Liver (tissue), 3 donors: ENCODE measurements around the gene CBR1.

Source experiments
- CTCF ChIP-seq: fragments of 150-350 bp; IDR thresholded peaks from 2 replicates; pipeline ENCODE4 v1.5.1; 2017; ENCODE audit warnings: improper control_type of control experiment, low read depth, low read length; ENCODE audit not compliant: missing input control
- FOXA1 ChIP-seq: IDR thresholded peaks from 2 replicates; pipeline ENCODE4 v1.6.1; 2016; ENCODE audit warnings: antibody characterized with exemption
- MAX ChIP-seq: IDR thresholded peaks from 2 replicates; pipeline ENCODE4 v1.6.1; 2016; ENCODE audit warnings: antibody characterized with exemption
- NR2F2 ChIP-seq: IDR thresholded peaks from 2 replicates; pipeline ENCODE4 v1.6.1; 2016; ENCODE audit warnings: antibody characterized with exemption
- REST ChIP-seq: IDR thresholded peaks from 2 replicates; pipeline ENCODE4 v1.6.1; 2016; ENCODE audit warnings: antibody characterized with exemption, mild to moderate bottlenecking
- SP1 ChIP-seq: IDR thresholded peaks from 2 replicates; pipeline ENCODE4 v1.6.1; 2018; ENCODE audit warnings: antibody characterized with exemption, mild to moderate bottlenecking
- TAF1 ChIP-seq: conservative IDR thresholded peaks from 2 replicates; pipeline ENCODE4 v1.6.1; 2016; ENCODE audit warnings: antibody characterized with exemption, mild to moderate bottlenecking
- donor health status: healthy.
- donor health status: healthy.

- TF ChIP-seq CTCF (no peak), REST (no peak), TAF1 (no peak), MAX (no peak), FOXA1 (no peak), NR2F2 (no peak), SP1 (no peak)
These were observed 35.5 kb upstream of the CBR1 start for GRCh38 chr21:36034211-36034913.
